GM19023 (cell line): ENCODE measurements around the gene LDLRAD1.
"Not testable (repeated sequence)": the region's sequence is repeated elsewhere in the genome, so short reads cannot be mapped to it uniquely, and the experiment has no call there.

Source experiments
- ATAC-seq: cut with Tn5 transposase; IDR thresholded peaks from one replicate; pipeline ENCODE4 v1.9.1; 2021; ENCODE audit warnings: mild to moderate bottlenecking, moderate library complexity; ENCODE audit not compliant: unreplicated experiment

LDLRAD1 gene

DNA sequence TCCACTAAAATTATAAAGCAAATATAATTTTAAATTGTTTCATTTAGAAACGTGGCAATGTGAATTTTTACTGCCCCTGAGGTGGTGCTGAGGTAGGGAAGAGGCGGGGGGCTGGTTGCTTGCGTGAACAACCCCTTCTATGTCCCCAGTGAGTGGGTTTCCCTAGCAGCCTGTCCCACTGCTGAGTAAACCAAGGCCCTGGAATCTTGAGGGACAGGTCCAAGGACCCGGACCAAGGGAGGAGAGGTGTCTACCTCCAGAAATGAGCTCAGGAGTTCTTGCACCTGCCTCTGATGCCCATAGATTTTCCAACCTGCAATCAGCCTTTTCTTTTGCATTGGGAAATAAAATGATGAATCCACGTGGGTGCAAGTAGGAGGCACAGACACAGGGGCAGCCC is 649 bp upstream of the LDLRAD1 start:
- no peak for ATAC-seq

DNA sequence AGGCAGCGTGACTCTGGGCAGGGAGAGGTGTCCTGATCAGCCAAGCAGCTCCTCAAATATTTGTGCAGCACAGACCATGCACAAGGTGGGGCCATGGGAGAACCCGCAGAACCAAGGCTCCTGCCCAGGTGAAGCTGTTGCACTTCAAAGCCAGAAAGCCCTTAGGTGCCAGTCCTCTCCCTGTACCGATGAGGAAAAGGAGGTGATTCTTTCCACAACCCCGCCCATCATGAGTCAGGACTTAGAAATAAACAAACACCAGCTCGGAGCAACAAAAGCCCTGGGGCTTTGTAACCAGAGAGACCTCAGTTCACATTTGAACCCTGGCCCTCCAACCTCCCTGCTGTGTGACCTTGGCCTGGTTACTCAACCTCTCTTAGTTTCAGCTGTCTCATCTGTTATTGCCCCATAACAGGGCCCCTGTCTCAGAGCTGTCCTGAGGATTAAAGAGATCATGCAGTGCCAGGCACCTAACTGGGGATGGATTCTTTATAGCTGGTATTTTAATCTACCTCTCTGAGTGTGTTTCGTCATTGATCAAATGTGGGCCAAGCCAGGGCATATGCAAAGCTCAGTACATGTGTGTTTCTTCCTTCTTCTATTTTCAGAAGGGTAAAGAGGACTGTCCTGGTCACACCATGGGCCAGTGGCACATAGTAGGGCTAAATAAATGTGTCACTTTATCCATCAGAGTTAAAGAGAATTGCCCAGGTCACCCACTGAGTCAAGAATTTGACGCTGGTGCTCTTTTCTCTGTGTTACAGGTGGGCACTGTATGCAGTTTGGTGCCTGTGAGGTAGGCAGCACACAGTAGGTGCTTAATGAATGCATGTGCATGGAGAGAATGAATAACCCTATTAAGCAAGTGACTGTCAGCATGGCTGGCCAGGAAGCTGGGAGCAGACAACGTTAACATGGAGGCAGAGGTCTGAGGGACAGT is 1.4 kb downstream of the LDLRAD1 start:
- ATAC-seq: no peak

DNA sequence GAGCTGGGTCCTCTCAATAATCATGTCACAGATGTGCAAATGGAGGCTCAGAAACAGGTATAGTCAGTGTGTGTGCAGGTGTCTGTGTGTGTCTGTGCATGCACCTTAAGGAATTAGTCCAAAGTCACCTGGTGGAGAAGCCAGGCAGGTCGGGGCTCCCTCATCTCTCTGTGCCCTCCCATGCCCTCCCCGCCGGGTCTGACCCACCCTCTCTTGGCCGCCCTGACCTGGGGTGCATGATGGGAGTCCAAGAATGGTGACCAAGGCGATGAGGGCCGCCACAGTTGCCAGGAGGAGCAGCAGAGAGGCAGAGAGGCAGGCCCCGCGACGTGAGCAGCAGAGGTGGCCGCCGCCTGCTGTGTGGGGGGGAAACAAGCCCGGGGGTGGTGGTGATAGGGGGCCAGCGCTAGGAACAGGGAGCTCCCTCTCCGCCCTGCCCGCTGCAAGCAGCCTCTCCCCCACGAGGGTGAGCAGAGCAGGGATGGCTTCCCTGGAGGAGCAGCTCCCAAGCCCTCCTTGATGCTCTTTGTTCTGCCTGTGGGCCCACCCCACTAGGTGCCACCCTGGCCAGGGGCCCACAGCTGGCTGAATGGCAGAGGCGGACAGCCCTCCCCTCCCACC is 3.9 kb downstream of the LDLRAD1 start:
- ATAC-seq: no peak

DNA sequence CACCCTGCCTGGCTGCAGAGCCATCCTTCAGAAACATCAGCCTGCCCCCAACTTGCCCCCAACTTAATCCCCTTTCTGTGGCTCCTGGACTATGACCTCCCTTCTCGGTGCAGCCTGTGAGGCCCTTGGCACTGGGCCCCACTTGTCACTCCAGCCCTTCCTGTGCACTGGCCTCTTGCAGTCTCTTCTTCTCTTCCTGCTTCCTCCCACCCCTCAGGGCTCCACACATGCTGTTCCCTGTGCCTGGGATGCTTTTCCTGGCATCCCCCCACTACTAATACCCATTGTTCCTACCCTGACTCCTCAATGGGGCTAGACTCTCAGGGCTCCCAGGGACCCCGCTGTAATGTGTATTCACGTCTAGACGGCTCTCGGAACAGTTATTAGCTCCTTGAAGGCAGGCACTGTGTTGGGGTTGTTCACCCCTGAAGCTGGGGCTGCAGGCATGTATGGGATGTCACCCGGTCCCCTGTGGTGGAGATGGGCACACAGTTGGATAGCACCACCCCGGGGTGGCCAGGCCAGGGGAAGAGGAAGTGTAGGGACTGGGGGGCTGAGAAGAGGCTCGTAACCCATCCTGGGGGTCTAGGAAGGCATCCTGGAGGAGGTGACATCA is 4.5 kb downstream of the LDLRAD1 start:
- no peak for ATAC-seq

DNA sequence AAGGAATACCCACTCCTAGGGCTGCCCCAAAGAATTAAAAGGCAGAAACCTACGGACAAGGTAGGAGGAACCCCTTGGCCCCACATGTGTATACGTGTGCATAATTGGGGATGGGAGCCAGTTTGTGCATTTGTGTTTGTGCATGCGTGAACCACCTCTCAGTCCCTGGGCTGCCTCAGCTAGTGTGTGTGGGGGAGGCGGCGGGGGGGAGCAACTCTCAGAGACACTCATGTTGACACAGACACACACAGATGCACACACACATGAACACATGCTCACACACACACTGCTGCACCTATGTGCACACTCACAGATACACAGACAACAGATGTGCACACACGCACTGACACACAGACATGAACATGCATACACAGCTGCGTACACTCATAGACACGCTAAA is 5.1 kb downstream of the LDLRAD1 start:
- no peak for ATAC-seq

DNA sequence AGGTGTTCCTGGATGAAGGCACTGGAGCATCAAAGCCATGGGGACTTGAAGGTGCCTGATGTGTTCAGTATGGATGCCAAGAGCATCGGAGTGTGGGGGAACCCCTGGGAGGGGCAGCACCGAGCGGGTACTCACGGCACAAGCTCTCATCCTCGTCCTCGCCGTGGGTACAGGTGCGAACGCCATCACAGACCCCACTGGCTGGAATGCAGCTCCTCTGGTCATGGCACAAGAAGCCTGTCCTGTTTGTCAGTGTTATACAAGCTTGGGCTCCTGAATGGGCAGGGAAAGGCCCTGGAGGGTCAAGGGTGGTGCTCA is 6.0 kb downstream of the LDLRAD1 start:
- no peak for ATAC-seq

DNA sequence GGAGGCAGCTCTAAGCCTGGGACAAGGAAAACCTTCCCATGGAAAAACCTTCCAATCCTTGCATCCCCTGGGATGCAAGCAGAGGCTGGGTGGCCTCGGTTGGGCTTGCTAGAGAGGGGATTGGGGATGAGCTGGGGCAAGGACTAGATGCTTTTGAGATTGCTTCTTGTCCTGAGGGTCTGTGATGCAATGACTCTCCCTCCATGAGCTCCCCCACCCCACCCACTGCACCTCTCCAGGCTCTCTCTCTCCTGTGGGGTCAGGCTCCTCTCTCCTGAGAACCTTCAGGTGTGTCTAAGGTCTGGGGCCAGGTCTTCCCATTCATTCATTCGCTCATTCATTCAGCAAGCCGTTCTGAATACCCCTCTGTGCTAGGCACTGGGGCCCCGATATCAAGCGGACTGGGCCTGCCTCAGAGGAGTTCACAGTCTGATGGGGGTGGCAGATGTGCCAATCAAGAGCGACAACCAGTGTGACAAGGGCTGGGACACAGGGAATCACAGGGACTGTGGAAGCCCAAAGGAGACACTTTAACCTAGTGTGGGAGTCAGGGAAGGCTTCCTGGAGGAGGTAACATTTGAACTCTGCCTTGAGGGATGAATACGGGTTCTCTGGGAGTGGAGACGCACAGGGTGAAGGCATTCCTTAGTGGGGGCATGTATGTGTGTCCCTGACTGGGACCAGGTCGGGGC is 6.5 kb downstream of the LDLRAD1 start:
- no peak for ATAC-seq

DNA sequence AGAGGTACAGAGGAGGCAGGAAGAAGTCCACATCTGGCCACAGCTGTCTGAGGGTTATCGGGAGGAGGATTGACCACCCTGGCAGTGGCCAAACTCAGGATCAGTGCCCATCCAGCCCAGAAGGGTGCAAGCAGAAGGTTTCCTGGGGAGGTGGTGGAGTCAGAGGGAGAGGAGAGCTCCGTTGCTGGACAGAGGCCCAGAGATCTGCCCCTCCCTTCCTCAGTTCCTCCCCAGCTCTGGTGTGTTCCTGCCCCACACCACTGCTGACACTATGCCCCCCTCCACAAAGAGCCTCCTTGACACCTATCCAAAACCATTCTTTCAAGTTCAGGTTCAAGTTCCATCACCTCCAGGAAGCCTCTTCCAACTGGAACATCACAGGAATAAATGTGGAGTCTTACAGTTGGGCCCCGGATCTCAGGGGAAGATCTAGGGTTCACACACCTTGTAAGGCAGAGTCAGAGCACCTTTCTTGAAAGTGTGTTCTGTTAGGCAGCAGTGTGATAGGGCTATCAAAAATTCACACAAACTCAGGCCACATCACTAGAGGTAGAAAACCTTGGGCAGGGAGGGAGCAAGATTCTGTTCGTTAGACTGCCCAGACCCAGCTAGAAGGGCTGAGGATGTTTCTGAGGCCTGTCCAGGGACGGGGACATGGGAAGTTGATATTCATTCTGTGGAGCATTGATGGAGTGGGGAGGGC is 7.4 kb downstream of the LDLRAD1 start:
- no peak for ATAC-seq

DNA sequence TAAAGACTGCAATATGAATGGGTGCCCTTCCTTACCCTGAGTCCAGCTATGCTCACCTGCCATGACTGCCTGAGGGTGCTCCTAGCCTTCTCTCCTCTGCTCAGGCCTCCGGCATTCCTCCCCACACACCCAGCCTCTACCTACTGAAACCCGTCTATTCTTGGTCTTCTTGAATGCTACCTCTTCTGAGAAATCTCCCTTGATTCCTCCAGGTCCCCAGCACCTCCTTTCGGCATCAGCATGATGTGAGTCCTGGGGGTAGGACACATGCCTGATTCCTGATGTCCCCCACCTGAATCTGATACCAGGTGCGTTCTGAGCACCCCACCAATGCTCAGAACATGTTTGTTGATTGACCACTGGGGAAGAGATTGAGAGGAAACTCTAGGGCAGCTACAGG is 8.6 kb downstream of the LDLRAD1 start:
- ATAC-seq: no peak

DNA sequence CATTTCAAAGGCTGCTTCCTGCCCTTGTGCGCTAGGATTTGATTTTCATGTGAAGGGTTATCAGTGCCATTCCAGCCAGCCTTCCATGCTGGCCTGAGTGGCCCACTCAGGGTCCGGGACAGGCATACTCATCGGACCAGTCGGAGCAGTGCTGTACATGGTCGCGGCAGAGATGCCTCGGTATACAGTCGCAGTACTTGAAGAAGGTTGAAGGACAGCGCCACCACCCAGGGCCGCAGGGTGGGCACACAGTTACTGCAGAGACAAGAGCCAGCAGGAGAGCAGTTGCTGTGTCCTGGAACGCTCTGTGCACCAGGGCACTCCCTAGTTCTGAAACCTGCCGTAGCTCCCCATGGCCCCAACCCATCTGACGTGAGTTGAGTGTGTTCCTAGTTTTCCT is 9.1 kb downstream of the LDLRAD1 start:
- ATAC-seq: no peak

DNA sequence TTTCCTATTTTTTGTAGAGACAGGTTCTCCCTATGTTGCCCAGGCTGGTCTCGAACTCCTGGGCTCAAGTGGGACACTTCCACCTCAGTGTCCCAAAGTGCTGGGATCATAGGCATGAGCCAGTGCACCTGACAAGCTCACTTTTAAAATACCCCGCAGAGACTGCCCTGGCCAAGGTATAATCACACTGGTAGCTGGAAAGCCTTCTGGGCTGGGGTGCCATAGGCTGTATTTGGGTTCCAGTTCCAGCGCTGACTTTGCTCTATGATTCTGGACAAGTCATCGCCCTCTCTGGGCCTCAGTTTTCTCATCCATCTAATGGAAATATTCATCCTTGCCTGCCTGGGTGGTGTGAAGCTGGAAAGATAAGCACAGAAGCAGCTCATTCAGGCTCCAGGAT is 10.4 kb downstream of the LDLRAD1 start:
- ATAC-seq: no peak

DNA sequence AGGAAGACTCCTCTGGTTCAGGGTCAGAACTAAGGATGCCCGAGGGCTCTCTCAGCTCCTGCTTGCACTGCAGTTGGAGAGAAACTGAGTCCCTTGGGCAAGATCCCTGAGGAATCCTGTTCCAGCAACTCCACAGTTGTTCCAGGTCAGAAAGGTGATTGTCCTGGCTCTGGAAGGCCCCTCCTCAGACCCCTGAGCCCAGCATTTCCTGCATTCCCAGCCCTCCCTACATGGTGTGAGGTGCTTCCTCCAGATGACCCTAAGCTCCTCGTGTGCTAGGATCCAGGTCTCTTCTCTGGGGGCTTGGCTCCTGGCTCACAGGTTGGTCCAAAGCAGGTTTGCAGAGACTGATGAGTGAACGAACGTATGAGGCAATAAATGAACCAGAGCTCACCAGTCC is 11.5 kb downstream of the LDLRAD1 start:
- no peak for ATAC-seq

DNA sequence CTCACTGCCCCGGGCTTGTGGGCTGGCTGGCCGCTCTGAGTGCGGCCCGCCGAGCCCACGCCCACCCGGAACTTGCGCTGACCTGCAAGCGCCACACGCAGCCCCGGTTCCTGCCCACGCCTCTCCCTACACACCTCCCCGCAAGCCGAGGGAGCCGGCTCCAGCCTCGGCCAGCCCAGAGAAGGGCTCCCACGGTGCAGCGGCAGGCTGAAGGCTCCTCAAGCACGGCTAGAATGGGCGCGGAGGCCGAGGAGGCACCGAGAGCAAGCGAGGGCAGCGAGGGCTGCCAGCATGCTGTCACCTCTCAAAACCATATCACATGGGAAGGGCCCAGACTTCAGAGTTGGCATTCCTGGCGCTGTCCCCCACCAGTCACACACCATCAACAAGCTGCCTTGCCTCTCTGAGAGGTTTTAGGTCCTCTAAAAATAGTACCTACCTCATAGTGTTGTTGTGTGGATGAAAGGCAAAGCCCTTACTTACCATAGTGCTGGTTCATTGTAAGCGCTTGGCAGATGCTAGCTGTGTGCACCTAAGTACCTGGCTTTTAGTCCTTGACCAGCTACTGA is 13.4 kb downstream of the LDLRAD1 start:
- no peak for ATAC-seq

DNA sequence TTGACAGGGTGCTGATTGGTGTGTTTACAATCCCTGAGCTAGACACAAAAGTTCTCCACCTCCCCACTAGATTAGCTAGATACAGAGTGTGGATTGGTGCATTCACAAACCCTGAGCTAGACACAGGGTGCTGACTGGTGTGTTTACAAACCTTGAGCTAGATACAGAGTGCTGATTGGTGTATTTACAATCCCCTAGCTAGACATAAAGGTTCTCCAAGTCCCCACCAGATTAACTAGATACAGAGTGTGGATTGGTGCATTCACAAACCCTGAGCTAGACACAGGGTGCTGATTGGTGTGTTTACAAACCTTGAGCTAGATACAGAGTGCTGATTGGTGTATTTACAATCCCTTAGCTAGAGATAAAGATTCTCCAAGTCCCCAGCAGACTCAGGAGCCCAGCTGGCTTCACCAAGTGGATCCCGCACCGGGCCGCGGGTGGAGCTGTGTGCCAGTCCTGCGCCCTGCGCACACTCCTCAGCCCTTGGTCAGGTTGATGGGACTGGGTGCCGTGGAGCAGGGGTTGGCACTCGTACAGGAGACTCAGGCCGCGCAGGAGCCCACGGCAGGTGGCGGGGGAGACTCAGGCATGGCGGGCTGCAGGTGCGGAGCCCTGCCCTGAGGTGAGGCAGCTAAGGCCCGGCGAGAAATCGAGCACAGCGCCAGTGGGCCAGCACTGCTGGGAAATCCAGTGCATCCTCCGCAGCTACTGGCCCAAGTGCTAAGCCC is 14.1 kb downstream of the LDLRAD1 start:
- ATAC-seq: not testable (repeated sequence)

DNA sequence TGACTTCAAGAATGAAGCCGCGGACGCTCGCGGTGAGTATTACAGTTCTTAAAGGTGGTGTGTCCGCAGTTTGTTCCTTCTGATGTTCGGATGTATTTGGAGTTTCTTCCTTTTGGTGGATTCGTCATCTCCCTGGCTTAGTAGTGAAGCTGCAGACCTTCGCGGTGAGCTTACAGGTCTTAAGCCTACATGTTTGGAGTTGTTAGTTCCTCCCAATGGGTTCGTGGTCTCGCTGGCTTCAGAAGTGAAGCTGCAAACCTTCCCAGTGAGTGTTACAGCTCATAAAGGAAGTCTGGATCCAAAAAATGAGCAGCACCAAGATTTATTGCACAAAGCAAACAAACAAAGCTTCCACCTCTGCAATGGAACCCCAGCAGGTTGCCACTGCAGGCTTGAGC is 14.7 kb downstream of the LDLRAD1 start:
- ATAC-seq: no peak

DNA sequence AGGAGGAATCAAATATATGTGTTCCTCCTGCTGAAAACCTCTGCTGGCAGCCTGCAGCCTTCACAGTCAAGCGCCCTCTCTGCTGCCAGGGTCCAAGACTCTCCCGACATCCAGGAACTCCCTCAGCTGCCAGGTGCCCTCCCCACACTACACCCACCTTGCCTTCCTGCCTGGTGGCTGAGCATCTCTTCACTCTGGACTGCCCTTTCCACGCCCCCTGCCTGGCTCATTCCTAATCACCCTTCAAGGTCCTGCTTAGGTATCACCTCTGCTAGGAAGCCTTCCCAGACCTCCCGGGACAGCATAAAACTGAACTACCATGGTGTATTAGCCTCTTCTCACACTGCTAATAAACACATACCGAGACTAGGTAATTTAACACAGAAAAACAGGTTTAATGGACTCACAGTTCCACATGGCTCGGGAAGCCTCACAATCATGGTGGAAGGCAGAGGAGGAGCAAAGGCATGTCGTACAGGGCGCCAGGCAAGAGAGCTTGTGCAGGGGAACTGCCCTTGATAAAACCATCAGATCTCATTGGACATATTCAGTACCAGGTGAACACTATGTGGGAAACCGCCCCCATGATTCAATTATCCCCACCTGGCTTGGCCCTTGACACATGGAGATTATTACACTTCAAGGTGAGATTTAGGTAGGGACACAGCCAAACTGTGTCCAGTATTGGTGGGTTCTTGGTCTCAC is 15.3 kb downstream of the LDLRAD1 start:
- ATAC-seq: no peak

DNA sequence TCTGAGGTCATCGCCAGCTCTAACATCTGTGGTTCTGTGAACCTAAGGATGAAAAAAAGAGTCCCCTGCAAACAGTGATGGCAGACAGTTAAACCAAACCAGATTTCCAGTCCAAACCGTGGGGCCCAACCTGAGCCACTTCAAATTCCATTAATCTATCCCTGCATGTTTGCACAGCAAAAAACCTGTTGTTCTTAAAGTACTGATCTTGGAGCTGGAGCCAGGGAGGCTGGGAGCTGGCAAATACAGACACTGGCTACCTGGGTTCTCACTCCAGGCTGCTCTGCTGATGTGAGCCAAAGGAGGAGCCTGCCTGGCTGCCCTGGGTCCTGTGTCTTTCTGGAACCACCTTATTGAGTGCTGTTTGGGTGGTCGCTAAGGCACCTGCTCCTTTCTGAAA is 16.4 kb downstream of the LDLRAD1 start:
- no peak for ATAC-seq

DNA sequence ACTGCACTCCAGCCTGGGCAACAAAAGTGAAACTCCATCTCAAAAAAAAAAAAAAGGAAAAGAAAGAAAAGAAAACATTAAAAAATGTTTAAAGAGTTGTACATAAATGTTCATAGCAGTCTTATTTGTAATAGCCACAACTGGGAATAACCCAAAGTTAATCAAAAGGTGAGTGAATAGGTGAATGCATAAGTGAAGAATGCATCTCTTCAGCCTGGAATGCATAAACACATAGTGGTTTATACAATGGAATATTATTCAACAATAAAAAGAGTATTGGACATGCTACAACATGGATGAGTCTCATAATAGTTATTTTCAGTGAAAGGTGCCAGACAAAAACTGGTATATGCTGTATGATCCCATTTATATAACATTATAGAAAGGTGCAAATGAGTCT is 18.1 kb downstream of the LDLRAD1 start:
- ATAC-seq: no peak

DNA sequence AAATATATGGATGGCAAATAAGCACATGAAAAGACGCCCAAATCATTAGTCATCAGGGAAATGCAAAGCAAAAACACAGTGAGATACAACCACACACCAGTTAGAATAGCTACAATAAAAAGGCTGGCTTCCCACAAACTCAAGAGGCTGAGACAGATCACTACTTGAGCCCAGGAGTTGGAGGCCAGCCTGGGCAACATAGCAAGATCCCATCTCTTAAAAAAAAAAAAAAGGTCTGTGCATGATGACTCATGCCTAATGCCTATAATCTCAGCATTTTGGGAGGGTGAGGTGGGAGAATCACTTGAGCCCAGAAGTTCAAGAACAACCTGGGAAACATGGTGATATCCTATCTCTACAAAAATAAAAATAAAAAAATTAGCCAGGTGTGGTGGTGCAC is 19.8 kb downstream of the LDLRAD1 start:
- ATAC-seq: no peak
